Uterus (tissue), 4 donors: ENCODE data around the gene TMEM131. TPM values are rescaled to one million over a fixed set of nuclear protein-coding genes. Genes with fewer than 3 reads are reported as not detected.
A peak's percentile ranks its signal among the peaks of the same experiment; 100 is the strongest.

Source experiments
- DNase-seq, 2 donors: peaks; one replicate each; pipeline ENCODE4 v3.0.0-alpha.2; 2019 to 2020
- H3K27ac ChIP-seq, 2 donors: fragments of 200-600 bp; sonication (generic); 1 replicate in 1 of 2; 2 replicates in 1 of 2; pipeline ENCODE4 v1.5.1; 2016 to 2018
- H3K27me3 ChIP-seq, 2 donors: fragments of 200-600 bp; sonication (generic); one replicate each; pipeline ENCODE4 v1.5.1; 2018 to 2019; ENCODE audit warnings: control low read depth in 1 of 2
- H3K36me3 ChIP-seq, 2 donors: fragments of 200-600 bp; sonication (generic); one replicate each; pipeline ENCODE4 v1.5.1; 2019; ENCODE audit warnings: control low read depth in 1 of 2
- H3K4me1 ChIP-seq, 2 donors: fragments of 200-600 bp; sonication (generic); one replicate each; pipeline ENCODE4 v1.5.1; 2018 to 2019; ENCODE audit warnings: control low read depth in 1 of 2
- H3K4me3 ChIP-seq, 2 donors: fragments of 200-600 bp; sonication (generic); 1 replicate in 1 of 2; 2 replicates in 1 of 2; pipeline ENCODE4 v1.5.1; 2018 to 2019; ENCODE audit warnings: mild to moderate bottlenecking in 1 of 2
- H3K9me3 ChIP-seq, 2 donors: fragments of 200-600 bp; sonication (generic); one replicate each; pipeline ENCODE4 v1.5.1; 2019; ENCODE audit warnings: control low read depth in 1 of 2
- CTCF ChIP-seq, 4 experiments: fragments of 200-600 bp in 2 of 4; fragments of 450-650 bp in 2 of 4; sonication (generic) in 2 of 4; IDR thresholded peaks; one replicate each; pipeline ENCODE4 v1.5.1; 2016 to 2019; ENCODE audit warnings: antibody characterized with exemption in 4 of 4, mild to moderate bottlenecking in 2 of 4, moderate library complexity in 1 of 4
- POLR2A ChIP-seq, 2 donors: fragments of 450-650 bp; IDR thresholded peaks; one replicate each; pipeline ENCODE4 v1.6.1; 2016; ENCODE audit warnings: antibody characterized with exemption in 2 of 2, mild to moderate bottlenecking in 1 of 2, moderate library complexity in 1 of 2
- intact Hi-C: fragments of 100-400 bp; cut with DNase I; formaldehyde crosslinking; loops from one replicate; pipeline ENCODE4 v1.15.1; 2023; ENCODE audit warnings: low total_unique reads
- total RNA-seq, 4 donors: library from RNA; depleted of rRNA in 3 of 4; stranded (reverse); fragments of >200 nt in 3 of 4; gene quantifications; one replicate each; pipeline versions ENCODE4 v1.1.0 to v1.2.4, GENCODE V29; 2014 to 2023
- donor health status: DM: yes; HTN: yes; CAD: no.

The TMEM131 gene
- total RNA-seq, 4 donors from 2014 or later: 14.1 to 62.4 (median 35.4) TPM

GRCh38 chr2:98004047-98004446 is 8.3 kb upstream of the TMEM131 start:
- intact Hi-C loops: no loop called here
- DNase-seq: no peak
- no peak for TF ChIP-seq POLR2A (IDR thresholded peaks at IDR 0.05)
- TF ChIP-seq CTCF (IDR thresholded peaks at IDR 0.05): no peak

DNA sequence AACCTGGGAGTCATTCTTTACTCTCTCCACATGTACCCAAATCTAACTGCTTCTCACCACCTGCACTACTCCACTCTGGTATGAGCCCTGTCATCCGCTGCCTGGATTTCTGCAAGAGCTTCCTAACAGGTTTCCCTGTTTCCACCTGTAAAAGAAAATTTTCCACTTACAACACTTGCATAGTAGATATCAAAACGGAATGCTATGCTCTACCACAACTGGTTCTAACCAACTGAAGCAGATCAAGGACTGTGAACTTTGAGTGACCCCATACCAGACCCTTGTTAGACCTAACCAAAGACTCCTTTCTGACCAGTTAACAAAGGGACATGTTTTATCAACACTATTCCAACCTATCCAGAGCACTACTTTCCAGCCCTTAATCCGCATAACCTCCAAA is 3.8 kb upstream of the TMEM131 start:
- no peaks in the 10 kb centered on the region for H3K27me3 ChIP-seq
- H3K9me3 ChIP-seq: no peaks in the 10 kb centered on the region
- H3K27ac ChIP-seq: no peak overlapping the region
- no peak for DNase-seq
- H3K4me1 ChIP-seq: no peaks in the 10 kb centered on the region
- no peak for TF ChIP-seq POLR2A (IDR thresholded peaks at IDR 0.05)
- H3K4me3 ChIP-seq: no peak overlapping the region
- intact Hi-C loops: no loop called here
- H3K36me3 ChIP-seq: no peaks in the 10 kb centered on the region

More at GRCh38 chr2:98004047-98004446, 8.3 kb upstream of the TMEM131 start:
- Histone ChIP-seq H3K36me3 (no peaks in the 10 kb centered on the region), H3K4me1 (no peaks in the 10 kb centered on the region), H3K4me3 (no peak overlapping the region), H3K9me3 (no peaks in the 10 kb centered on the region), H3K27me3 (no peaks in the 10 kb centered on the region), H3K27ac (no peak overlapping the region)

- TF ChIP-seq CTCF (IDR thresholded peaks at IDR 0.05) (no peak), POLR2A (IDR thresholded peaks at IDR 0.05) (no peak)
- H3K36me3 ChIP-seq: no peaks in the 10 kb centered on the region
- intact Hi-C loops: no loop called here
- no peaks in the 10 kb centered on the region for H3K27me3 ChIP-seq
- no peak for DNase-seq
- H3K27ac ChIP-seq: no peak overlapping the region
- no peaks in the 10 kb centered on the region for H3K9me3 ChIP-seq
- H3K4me3 ChIP-seq: no peak overlapping the region
- peaks cover 5 to 7% of the 10 kb centered on the region in 2 donors for H3K4me1 ChIP-seq
Observed at GRCh38 chr2:97998431-97999005, 2.8 kb upstream of the TMEM131 start.

GRCh38 chr2:97997784-97998392 is 2.1 kb upstream of the TMEM131 start:
- intact Hi-C loops: no loop called here
- Histone ChIP-seq H3K36me3 (no peaks in the 10 kb centered on the region), H3K4me3 (no peak overlapping the region), H3K27me3 (no peaks in the 10 kb centered on the region), H3K27ac (no peak overlapping the region), H3K4me1 (peaks cover 5 to 7% of the 10 kb centered on the region in 2 donors), H3K9me3 (no peaks in the 10 kb centered on the region)
- no peak for TF ChIP-seq POLR2A (IDR thresholded peaks at IDR 0.05)
- DNase-seq: no peak

- Histone ChIP-seq H3K4me1 (peaks cover 5 to 7% of the 10 kb centered on the region in 2 donors), H3K9me3 (no peaks in the 10 kb centered on the region), H3K27me3 (no peaks in the 10 kb centered on the region), H3K4me3 (peak overlapping the region in 1 of 2 donors; percentile 94), H3K27ac (peak overlapping the region; percentile 90 to 98), H3K36me3 (no peaks in the 10 kb centered on the region)
- TF ChIP-seq POLR2A (IDR thresholded peaks at IDR 0.05): no peak
- no peak for TF ChIP-seq CTCF (IDR thresholded peaks at IDR 0.05)
- DNase-seq: peak in 1 of 2 donors; percentile 18
- intact Hi-C loops: no loop called here
Observed at GRCh38 chr2:97996679-97997078, 931 bp upstream of the TMEM131 start.

GRCh38 chr2:97995026-97995733 is 568 bp downstream of the TMEM131 start:
- Histone ChIP-seq H3K27ac (peak overlapping the region; percentile 90 to 98), H3K4me1 (peaks cover 5 to 7% of the 10 kb centered on the region in 2 donors), H3K4me3 (peak overlapping the region; percentile 51 to 94), H3K36me3 (no peaks in the 10 kb centered on the region), H3K27me3 (no peaks in the 10 kb centered on the region), H3K9me3 (no peaks in the 10 kb centered on the region)
- DNase-seq: peak; percentile 18 to 36
- intact Hi-C loops: no loop called here
- no peak for TF ChIP-seq CTCF (IDR thresholded peaks at IDR 0.05)
- no peak for TF ChIP-seq POLR2A (IDR thresholded peaks at IDR 0.05)
